HG03432 (cell line): ENCODE results near the gene ZCWPW2.

ENCODE experiments used
- ATAC-seq: cut with Tn5 transposase; IDR thresholded peaks from one replicate; pipeline ENCODE4 v1.9.1; 2021; ENCODE audit warnings: mild to moderate bottlenecking, moderate library complexity; ENCODE audit not compliant: unreplicated experiment

ZCWPW2 gene

GRCh38 chr3:28349469-28350000, 1.0 kb downstream of the ZCWPW2 start:
- ATAC-seq: no peak

DNA sequence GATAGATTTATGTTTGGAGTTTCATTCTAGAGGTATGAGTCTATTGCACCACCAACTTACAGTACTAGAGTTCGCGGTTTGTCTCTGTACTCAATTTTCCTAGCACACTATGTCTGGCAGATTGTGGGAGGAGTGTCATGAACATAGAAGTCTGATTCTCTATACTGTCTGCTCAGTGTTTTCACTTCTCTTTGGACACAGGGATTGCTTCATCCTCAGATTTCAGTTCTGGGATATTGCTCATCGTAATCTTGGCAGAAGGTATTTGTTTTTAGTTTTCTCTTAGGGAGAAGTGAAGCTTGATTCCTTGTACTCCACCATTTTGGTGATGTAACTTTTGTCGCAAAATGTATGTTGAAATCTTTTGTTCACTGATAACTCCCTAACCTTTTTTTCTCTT, 27.9 kb downstream of the ZCWPW2 start:
- ATAC-seq: no peak

- ATAC-seq: no peak
Measured at GRCh38 chr3:28386049-28386448, 37.5 kb downstream of the ZCWPW2 start.

DNA sequence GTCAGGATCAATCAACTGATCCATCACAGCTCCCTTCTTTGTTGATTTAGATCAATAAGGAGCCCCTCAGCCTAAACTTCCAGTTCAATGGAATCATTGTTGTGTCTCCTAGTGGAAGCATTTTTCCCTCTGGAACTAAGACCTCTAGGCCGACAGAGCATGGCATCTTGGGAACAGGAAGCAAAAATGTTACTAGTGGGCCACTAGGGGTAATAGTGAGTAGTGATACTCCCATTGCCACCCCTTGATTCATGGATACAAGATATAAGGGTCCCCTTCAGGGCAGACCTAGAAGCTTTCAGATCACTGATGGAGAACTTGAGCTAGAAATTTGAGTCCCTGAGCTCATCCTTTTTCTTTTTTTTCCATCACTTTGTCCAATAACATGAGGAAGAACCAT, 40.5 kb downstream of the ZCWPW2 start:
- no peak for ATAC-seq

- ATAC-seq: no peak
Measured at GRCh38 chr3:28399206-28399605, 50.7 kb downstream of the ZCWPW2 start.

GRCh38 chr3:28406241-28406640, 57.7 kb downstream of the ZCWPW2 start:
- ATAC-seq: no peak

GRCh38 chr3:28449398-28449797, 100.9 kb downstream of the ZCWPW2 start:
- no peak for ATAC-seq

DNA sequence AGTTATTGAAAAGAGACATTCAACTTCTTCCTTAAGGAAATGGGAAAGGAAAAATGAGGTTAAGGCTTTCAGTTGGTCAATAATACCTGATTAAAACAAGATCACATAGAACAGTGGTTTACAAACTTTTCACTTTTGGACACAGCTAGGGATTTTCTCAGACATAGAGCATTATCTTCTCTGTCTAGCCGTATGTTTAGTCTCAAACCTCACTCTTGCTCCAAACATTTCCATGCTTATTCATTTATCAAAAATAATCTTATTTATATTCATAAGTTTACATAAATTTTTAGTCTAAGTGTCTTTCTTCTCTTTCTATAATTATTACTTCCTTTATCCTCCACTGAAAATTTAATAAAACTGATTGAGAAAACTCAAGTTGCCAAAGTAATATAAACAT, 114.3 kb downstream of the ZCWPW2 start:
- ATAC-seq: no peak

DNA sequence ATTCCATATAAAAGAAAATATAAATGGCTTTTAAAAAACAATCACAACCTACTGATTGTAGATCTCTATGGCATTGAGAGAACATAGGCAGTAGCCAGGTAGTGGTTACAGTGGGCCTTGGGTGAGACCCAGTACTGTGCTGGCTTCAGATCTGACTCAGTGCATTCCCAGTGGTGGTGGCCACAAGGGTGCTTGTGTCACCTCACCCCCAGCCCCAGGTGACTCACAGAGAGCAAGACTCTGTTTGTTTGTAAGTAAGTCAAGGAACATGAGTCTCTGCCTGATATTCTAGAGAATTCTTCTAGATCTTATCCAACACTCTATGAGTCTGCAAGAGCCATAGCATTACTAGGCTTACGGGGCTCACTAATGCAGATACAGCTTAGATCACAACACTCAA, 118.9 kb downstream of the ZCWPW2 start:
- no peak for ATAC-seq

GRCh38 chr3:28476194-28476593, 127.7 kb downstream of the ZCWPW2 start:
- peak; percentile 70 for ATAC-seq

- ATAC-seq: no peak
Measured at GRCh38 chr3:28476764-28477163, 128.2 kb downstream of the ZCWPW2 start.

DNA sequence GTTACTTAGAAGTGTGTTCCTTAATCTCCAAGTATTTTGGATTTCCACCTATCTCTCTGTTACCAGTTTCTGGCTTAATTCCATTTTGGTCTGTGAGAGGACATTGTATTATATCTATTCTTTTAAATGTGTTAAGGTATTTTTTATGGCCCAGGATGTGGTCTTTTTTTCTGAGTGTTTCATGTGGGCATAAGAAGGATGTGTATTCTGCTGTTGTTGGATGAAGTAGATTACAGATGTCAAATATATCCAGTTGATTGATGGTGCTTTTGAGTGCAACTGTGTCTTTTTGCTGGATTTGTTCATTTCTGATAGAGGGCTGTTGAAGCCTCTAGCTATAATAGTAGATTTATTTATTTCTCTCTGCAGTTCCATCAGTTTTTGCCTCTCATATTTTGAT, 136.6 kb downstream of the ZCWPW2 start:
- ATAC-seq: no peak

GRCh38 chr3:28495301-28495700, 146.8 kb downstream of the ZCWPW2 start:
- ATAC-seq: no peak

DNA sequence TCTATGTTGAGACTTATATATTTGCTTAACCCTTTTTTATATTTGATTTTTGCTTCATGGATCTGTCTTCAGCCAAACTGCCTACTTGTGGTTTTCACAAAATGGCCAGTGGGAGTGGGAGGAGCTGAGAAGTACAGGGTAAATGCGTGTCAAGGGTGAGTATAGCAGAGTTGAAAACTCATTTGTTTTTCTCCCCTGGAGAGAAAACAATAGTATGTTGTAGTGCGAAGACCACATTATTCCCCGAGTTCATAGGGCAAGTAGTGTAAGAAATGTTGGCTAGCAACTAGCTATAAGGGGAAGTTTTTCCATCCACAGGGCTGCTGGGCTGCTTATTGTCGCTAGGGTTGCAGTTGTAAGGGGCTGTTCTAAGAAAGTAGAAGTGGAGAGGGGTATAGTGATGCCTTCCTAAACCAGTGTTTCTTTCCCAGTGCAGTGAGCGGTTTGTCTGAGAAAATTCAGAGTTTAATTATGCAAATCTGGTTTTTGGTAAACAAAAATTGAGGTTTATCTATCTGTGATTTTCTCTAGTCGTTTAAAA, 153.9 kb downstream of the ZCWPW2 start:
- no peak for ATAC-seq

- ATAC-seq: no peak
Measured at GRCh38 chr3:28504976-28505375, 156.5 kb downstream of the ZCWPW2 start.

DNA sequence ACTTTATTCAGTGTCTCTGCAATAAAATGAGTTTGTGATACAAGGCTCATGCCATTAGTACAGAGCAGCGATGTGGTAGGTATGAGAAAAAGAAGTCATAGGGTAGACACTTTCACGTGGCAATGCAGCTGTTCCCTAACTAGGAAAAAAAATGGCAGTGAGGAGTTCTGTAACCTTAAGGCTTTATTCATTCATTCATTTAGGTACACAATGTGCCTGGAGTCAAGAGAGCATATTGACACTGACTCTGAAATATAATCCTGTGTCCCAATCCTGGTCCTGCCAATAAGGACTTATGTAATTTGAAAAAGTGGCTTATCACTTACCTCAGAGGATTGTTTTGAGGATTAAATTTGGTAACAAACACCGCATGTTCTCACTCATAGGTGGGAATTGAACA, 173.1 kb downstream of the ZCWPW2 start:
- no peak for ATAC-seq

- no peak for ATAC-seq
Measured at GRCh38 chr3:28542351-28542750, 193.8 kb downstream of the ZCWPW2 start.

GRCh38 chr3:28544236-28544635, 195.7 kb downstream of the ZCWPW2 start:
- no peak for ATAC-seq

GRCh38 chr3:28544831-28545230, 196.3 kb downstream of the ZCWPW2 start:
- ATAC-seq: no peak

DNA sequence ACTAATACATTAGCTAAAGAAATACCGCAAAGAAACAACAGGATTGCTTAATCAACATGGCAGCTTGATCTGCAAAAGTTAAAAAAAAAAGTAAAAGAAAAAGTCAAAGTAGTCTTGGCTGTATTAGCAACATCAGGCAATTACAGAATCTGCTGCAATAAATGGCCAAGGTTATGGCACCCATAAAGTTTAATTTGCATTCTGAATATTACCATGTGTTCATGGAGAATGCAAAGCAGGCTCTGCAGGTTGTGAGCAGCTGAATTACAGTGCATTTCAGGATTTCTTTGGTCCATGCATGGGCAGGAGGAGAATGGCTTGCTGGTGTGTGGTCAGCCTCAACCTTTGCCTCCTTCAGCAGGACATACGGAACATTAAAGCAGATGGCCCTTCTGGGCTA, 199.2 kb downstream of the ZCWPW2 start:
- no peak for ATAC-seq

- ATAC-seq: no peak
Measured at GRCh38 chr3:28553175-28553574, 204.7 kb downstream of the ZCWPW2 start.

DNA sequence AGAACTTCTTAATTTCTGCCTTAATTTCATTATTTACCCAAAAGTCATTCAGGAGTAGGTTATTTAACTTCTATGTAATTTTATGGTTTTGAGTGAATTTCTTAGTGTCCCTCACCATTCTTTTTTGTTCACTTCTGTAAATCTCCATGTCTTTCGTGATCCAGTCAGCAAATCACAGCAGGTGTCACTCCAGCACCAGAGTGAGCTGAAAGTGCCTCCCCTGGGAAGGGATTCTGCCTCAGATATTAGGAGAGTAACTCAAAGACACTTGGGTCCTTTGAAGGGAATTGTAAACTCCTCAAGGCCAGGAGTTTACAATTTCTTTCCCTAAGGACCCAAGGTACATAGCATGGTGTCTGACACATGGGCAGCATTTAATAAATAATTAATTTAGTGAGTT, 207.7 kb downstream of the ZCWPW2 start:
- ATAC-seq: no peak

- no peak for ATAC-seq
Measured at GRCh38 chr3:28564211-28564610, 215.7 kb downstream of the ZCWPW2 start.
